Measurements from ENCODE around the gene BEST2. TPM values are rescaled to one million over a fixed set of nuclear protein-coding genes. Genes with fewer than 3 reads are reported as not detected.

BEST2 gene
- total RNA-seq, 1 experiment from 2014 or later: not detected

DNA sequence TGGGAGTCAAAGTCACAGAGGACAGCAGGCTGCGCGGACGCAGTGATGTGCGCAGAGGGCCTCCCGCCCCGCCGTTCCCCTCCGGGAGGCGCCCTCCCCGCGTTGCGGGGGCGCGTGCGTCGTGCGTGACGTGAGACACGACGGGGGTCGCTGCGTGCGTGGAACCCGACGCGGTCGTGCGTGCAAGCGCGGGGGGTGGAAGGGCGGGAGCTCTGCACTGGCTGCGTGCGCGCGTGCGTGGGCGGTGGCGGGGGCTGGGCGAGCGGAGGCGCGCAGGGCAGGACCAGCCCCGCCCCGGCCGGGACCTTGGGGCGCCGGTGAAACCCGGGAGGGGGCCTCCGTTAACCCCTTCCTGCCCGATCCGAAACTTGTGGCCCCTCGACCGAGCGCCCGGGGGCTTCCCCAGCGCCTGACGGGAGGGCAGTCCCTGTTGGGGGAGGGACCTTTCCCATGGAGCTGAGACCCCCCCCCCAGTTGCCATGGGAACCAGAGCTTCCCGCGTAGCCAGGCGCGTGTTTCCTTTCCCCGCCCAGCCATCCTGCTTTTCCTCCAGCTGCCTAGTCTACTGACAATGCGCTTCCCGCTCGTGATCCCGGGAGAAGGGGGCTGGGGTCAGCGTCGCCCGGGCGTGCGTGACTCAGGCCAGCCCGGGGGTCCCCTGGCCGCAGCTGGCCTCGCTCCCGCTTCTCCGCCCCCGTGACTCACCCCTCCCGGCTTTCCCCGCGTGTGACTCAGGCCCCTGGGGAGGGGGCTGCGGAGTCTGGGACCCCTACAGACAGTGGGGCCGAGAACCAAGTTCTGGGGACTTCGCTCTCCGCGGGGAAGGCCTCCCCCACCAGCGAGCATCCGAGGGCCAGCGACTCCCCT is 31.1 kb downstream of the BEST2 start:
- in situ Hi-C loops (cut with HindIII; ENCODE audit: low pct_unique_long_range_greater_than_20kb, low sequenced_read_pairs): no loop called here
- DNase-seq (ENCODE audit: low read depth): peak; percentile 89

GRCh38 chr19:12783291-12783848 is 31.8 kb downstream of the BEST2 start:
- no peak for DNase-seq (ENCODE audit: low read depth)
- in situ Hi-C loops (cut with HindIII; ENCODE audit: low pct_unique_long_range_greater_than_20kb, low sequenced_read_pairs): no loop called here

GRCh38 chr19:12783849-12784393 is 32.3 kb downstream of the BEST2 start:
- DNase-seq (ENCODE audit: low read depth): peak; percentile 72
- in situ Hi-C loops (cut with HindIII; ENCODE audit: low pct_unique_long_range_greater_than_20kb, low sequenced_read_pairs): no loop called here

- in situ Hi-C loops (cut with HindIII; ENCODE audit: low pct_unique_long_range_greater_than_20kb, low sequenced_read_pairs): no loop called here
- no peak for DNase-seq (ENCODE audit: low read depth)
Observed at GRCh38 chr19:12784394-12784870, 32.8 kb downstream of the BEST2 start.

- in situ Hi-C loops (cut with HindIII; ENCODE audit: low pct_unique_long_range_greater_than_20kb, low sequenced_read_pairs): no loop called here
- no peak for DNase-seq (ENCODE audit: low read depth)
Observed at GRCh38 chr19:12784871-12785430, 33.4 kb downstream of the BEST2 start.

- DNase-seq (ENCODE audit: low read depth): no peak
- in situ Hi-C loops (cut with HindIII; ENCODE audit: low pct_unique_long_range_greater_than_20kb, low sequenced_read_pairs): no loop called here
Observed at GRCh38 chr19:12785431-12786031, 33.9 kb downstream of the BEST2 start.

- no peak for DNase-seq (ENCODE audit: low read depth)
- in situ Hi-C loops (cut with HindIII; ENCODE audit: low pct_unique_long_range_greater_than_20kb, low sequenced_read_pairs): no loop called here
Observed at GRCh38 chr19:12786141-12786870, 34.7 kb downstream of the BEST2 start.

GRCh38 chr19:12786952-12787351 is 35.4 kb downstream of the BEST2 start:
- no peak for DNase-seq (ENCODE audit: low read depth)
- in situ Hi-C loops (cut with HindIII; ENCODE audit: low pct_unique_long_range_greater_than_20kb, low sequenced_read_pairs): no loop called here

DNA sequence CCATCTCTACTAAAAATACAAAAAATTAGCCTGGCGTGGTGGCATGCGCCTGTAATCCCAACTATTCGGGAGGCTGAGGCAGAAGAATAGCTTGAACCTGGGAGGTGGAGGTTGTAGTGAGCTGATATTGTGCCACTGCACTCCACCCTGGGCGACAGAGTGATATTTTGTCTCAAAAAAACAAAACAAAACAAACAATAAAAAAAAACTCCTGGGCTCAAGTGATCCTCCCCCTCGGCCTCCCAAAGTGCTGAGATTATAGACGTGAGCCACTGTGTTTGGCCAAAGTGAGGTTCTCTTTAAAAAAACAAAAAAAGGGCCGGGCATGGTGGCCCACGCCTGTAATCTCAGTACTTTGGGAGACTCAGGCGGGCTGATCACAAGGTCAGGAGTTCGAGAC is 35.9 kb downstream of the BEST2 start:
- no peak for DNase-seq (ENCODE audit: low read depth)
- in situ Hi-C loops (cut with HindIII; ENCODE audit: low pct_unique_long_range_greater_than_20kb, low sequenced_read_pairs): no loop called here

DNA sequence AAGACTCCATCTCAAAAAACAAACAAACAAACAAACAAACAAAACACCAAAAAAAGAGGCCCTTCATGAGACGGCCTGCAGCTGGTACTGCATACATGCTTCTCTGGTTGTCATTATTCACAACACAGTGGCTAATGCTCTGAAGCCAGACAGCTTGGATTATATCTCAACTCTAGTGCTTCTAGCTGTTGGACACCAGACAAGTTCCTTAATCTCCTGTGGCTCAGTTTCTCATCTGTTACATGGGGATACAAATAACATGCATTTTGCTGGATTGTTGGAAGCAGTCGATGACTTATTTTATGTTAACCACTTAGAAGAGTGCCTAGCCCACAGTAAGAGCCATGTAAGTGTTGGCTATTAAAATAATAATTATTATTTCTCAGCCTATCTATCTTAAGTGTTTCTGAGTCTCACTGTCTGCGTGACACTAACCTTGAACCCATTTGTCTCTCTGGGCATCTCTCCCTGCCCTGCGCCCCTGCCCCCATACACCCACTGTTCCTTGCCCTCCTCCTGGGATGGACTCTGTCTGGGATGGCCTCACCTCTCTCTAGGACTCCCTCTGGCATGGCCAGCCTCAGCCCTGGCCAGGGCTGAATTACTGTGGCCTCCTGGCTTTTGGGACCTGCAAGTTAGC is 36.6 kb downstream of the BEST2 start:
- in situ Hi-C loops (cut with HindIII; ENCODE audit: low pct_unique_long_range_greater_than_20kb, low sequenced_read_pairs): no loop called here
- no peak for DNase-seq (ENCODE audit: low read depth)

GRCh38 chr19:12788682-12789097 is 37.1 kb downstream of the BEST2 start:
- peak; percentile 81 for DNase-seq (ENCODE audit: low read depth)
- in situ Hi-C loops (cut with HindIII; ENCODE audit: low pct_unique_long_range_greater_than_20kb, low sequenced_read_pairs): no loop called here

GRCh38 chr19:12789098-12789903 is 37.7 kb downstream of the BEST2 start:
- in situ Hi-C loops (cut with HindIII; ENCODE audit: low pct_unique_long_range_greater_than_20kb, low sequenced_read_pairs): no loop called here

GRCh38 chr19:12789904-12790619 is 38.5 kb downstream of the BEST2 start:
- DNase-seq (ENCODE audit: low read depth): peak; percentile 99
- in situ Hi-C loops (cut with HindIII; ENCODE audit: low pct_unique_long_range_greater_than_20kb, low sequenced_read_pairs): no loop called here

More at GRCh38 chr19:12789098-12789903, 37.7 kb downstream of the BEST2 start:
- DNase-seq (ENCODE audit: low read depth): peak; percentile 76

GRCh38 chr19:12790628-12791344 is 39.2 kb downstream of the BEST2 start:
- DNase-seq (ENCODE audit: low read depth): peak; percentile 26
- in situ Hi-C loops (cut with HindIII; ENCODE audit: low pct_unique_long_range_greater_than_20kb, low sequenced_read_pairs): no loop called here

- DNase-seq (ENCODE audit: low read depth): peak; percentile 97
- in situ Hi-C loops (cut with HindIII; ENCODE audit: low pct_unique_long_range_greater_than_20kb, low sequenced_read_pairs): no loop called here
Observed at GRCh38 chr19:12791345-12792050, 39.9 kb downstream of the BEST2 start, which contains the start of gene JUNB. Gene JUNB, plus strand, starts transcription at chr19:12791486. Its CDS starts 286 bp downstream, at chr19:12791772.

Measured in Caki2 (cell line).